NCI-H2196 (cell line): ENCODE data around the gene MARCHF2.
"Not testable (repeated sequence)": the region's sequence is repeated elsewhere in the genome, so short reads cannot be mapped to it uniquely, and the experiment has no call there.

Experiments used
- DNase-seq: peaks from one replicate; lab custom pipeline; 2025; ENCODE audit not compliant: unreplicated experiment; lab: John Stamatoyannopoulos, UW

Gene MARCHF2

GRCh38 chr19:8412783-8413628 is at the start of gene MARCHF2:
TSS of gene MARCHF2 (plus strand) at chr19:8413305. CDS start at chr19:8421841, 8,536 bp downstream.
- peak; percentile 98 for DNase-seq

GRCh38 chr19:8363803-8364771 is 49.0 kb upstream of the MARCHF2 start, which contains the start of gene ANGPTL4:
TSS of gene ANGPTL4 (plus strand) at chr19:8364155. CDS start at chr19:8364322, 167 bp downstream.
- no peak for DNase-seq

GRCh38 chr19:8366121-8366581 is 47.0 kb upstream of the MARCHF2 start:
- no peak for DNase-seq

- DNase-seq, result no peak
Measured at GRCh38 chr19:8366961-8367326, 46.2 kb upstream of the MARCHF2 start.

GRCh38 chr19:8367327-8368001 is 45.6 kb upstream of the MARCHF2 start:
- DNase-seq, result peak; percentile 80

- no peak for DNase-seq
Measured at GRCh38 chr19:8370176-8371010, 42.7 kb upstream of the MARCHF2 start.

GRCh38 chr19:8371011-8371804 is 41.9 kb upstream of the MARCHF2 start:
- DNase-seq, result no peak

- no peak for DNase-seq
Measured at GRCh38 chr19:8373867-8374813, 39.0 kb upstream of the MARCHF2 start.

- not testable (repeated sequence) for DNase-seq
Measured at GRCh38 chr19:8375766-8376165, 37.3 kb upstream of the MARCHF2 start.

GRCh38 chr19:8376373-8376974 is 36.6 kb upstream of the MARCHF2 start:
- DNase-seq, result not testable (repeated sequence)

- no peak for DNase-seq
Measured at GRCh38 chr19:8377598-8377997, 35.5 kb upstream of the MARCHF2 start.

GRCh38 chr19:8379156-8379891 is 33.8 kb upstream of the MARCHF2 start:
- not testable (repeated sequence) for DNase-seq

- DNase-seq, result not testable (repeated sequence)
Measured at GRCh38 chr19:8384569-8384968, 28.5 kb upstream of the MARCHF2 start.

- not testable (repeated sequence) for DNase-seq
Measured at GRCh38 chr19:8385103-8385502, 28.0 kb upstream of the MARCHF2 start.

- DNase-seq, result not testable (repeated sequence)
Measured at GRCh38 chr19:8385566-8385965, 27.5 kb upstream of the MARCHF2 start.

GRCh38 chr19:8386419-8386818 is 26.7 kb upstream of the MARCHF2 start:
- not testable (repeated sequence) for DNase-seq

GRCh38 chr19:8386990-8387389 is 26.1 kb upstream of the MARCHF2 start:
- no peak for DNase-seq
